ELF-1 (cell line): ENCODE results near the gene FRAS1.
"Not testable (repeated sequence)": the region's sequence is repeated elsewhere in the genome, so short reads cannot be mapped to it uniquely, and the experiment has no call there.

ENCODE experiments used
- DNase-seq: peaks from one replicate; pipeline ENCODE4 v3.0.0-alpha.2; 2016; ENCODE audit warnings: low read depth, low spot score

Gene FRAS1

DNA sequence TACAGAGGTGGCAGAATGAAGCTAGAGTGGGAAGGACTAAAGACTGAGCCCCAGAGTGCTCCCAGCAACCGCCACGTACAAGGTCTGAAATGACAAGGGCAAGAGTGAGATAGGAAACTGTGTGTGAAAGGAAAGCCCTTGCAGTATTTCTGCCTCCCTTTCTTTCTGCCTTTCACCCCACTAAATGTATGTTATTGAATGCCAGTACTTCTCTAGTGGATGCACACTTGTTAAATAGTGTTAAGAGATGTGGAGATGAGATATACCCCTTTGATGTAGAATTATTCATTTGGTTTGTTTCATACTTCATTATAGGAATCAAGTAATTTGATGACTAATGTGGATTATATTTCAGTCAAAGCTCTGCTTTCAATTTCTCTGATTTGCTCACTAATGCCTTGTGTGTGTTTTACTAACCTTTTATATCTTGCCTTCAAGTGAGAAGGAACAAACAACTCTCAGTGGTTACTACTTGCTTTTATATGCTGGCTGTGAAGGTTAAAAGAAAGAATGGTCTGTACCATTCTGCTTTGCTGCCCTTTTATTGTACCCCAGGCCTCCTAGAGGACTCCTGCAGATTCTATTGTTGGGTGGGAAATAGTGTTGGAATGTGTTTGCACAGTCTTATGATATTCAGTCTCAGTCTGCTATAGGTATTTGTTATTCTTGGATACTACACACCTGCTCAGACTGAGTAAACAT, 486.5 kb downstream of the FRAS1 start:
- no peak for DNase-seq

DNA sequence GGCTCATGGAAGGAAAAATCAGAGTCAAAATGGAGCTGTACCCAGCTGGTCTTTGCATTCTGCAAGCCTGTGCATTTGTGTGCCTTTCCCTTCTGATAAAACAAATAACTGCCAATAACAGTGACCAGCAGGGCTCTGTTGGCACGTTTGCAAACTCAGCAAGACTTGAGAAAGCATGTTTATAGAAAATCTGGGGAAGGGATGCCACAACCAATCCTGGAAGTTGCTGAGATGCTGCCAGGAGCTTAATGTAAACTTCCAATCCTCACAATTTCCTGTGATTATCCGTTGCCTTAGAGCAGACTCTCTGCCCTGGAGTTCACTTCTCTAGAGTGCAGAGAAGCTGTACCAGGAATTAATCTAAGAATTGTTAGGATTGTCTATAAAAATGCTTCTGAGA, 487.6 kb downstream of the FRAS1 start:
- DNase-seq: no peak

DNA sequence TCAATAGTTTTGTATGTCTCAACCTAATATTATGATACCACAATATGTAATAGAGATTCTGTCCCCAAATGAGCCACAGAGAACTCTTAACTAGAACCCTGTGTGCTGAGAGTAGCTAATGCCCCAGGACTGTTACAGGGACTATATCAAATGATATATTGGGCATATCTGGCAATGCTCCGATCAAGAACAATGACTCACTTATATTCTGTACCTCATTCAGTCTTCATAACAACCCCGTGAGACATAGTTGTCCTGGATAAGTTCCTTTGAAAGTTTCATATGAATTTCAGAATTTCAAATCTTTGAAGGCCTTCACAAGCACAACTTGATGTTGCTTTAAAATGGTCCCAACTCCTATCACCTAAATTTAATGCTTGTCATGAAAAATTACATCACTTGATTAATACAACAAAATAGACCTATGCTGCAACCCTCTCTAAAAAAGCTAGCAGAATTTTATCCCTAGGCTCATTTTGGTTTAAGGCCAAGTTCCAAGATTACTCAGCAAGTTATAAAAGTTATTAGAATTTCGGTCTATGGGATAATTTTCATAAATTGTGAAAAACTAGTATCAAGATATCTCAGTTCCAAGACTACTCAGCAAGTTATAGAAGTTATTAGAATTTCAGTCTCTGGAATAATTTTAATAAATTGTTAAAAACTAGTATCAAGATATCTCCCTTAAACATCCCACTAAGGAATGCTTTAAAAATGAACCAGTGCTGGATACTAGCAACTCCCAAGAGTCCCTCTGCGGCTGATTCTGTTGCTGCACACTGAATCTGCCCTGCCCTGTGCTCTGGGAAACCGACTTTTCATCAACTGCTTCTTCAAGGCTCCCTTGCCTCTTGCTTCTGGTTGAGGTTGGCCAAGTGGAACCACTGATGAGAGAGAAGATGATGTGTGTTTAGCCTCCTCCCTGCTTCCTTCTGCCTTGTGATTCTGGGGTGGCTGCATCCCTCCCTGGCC, 488.4 kb downstream of the FRAS1 start:
- DNase-seq: no peak

DNA sequence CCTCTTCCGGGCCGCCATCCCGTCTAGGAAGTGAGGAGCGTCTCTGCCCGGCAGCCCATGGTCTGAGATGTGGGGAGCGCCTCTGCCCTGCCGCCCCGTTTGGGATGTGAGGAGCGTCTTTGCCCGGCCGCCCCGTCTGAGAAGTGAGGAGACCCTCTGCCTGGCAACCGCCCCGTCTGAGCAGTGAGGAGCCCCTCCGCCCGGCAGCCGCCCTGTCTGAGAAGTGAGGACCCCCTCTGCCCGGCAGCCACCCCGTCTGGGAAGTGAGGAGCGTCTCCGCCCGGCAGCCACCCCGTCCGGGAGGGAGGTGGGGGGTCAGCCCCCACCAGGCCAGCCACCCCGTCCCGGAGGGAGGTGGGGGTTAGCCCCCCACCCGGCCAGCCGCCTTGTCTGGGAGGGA, 490.8 kb downstream of the FRAS1 start:
- DNase-seq: not testable (repeated sequence)

DNA sequence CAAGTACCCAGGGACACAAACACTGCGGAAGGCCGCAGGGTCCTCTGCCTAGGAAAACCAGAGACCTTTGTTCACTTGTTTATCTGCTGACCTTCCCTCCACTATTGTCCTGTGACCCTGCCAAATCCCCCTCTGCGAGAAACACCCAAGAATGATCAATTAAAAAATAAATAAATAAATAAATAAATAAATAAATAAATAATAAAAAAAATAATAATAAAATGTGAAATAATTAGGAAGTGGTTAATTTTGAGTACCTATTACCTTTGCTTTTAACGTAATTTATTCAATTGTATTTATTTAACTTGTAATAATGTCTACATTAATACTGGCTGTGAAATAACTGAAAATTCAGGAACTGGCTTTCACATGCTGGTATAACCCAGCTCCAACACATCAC, 491.8 kb downstream of the FRAS1 start:
- DNase-seq: not testable (repeated sequence)

DNA sequence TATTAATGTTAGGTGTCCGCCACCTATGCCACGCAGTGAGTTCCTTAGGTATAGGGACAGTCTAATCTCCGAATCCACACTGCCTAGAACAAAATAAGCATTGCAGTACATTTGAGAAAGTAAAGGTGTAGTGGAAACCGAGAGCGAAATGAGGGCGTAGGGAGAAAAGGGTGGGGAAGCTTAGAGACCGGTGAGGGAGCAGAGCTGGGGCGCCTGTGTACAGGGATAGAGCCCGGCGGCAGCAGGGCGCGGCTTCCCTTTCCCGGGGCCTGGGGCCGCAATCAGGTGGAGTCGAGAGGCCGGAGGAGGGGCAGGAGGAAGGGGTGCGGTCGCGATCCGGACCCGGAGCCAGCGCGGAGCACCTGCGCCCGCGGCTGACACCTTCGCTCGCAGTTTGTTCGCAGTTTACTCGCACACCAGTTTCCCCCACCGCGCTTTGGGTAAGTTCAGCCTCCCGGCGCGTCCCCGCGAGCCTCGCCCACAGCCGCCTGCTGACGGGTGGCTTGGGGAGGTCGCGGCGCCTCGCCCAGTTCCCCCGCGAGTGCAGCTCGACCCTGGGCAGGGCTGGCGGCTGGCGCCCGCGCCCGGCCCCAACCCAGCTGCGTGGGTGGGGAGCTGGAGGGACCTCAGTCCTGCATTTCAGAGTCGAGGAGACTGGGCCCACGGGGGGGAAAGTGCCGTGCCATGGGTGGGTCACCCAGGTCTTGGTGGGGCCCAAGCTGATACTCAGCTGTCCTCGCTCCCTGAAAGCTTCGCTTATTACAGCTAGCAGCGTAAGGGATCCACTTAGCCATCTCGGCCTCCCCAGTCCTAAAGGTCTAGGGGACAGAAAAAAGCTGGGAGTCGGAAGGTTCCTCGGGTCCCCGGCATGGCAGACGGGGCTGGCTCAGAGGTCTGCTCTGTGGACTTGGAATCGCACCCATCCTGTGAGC, 494.6 kb downstream of the FRAS1 start, which contains the start of gene ANXA3:
Gene ANXA3, plus strand, starts transcription at position 351 of the 932 bp plus-strand sequence. CDS start 2,704 bp downstream, outside the sequence.
- DNase-seq: peak; percentile 83

DNA sequence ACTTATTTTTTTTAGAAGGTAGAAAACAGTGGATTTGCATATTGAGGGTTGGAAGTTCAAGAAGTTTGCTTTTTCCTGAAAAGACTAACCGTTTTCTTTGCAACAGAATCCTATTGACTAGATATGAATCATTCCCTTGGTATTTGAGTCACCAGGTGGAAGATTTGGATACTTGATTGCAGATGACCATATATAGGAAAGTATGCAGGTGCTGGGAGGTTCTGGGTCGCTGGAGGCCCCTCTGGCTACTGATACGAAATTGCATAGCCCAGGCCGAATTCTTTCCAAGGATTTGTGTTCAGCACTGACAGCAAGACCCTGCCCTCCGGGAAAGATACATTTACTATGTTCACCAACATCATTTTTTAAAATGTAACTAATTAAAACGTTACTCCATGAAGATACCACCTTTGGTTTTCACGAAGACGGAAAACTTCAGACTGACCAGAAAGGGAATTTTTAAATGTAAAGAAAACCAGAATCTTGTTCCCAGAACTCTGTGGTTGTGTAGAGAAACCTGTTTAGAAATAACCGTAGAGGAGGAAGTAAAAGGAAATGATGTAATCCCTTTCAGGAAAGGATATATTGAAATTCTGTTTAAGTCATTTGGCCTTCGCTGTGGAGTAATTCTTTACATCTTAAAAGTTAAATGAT, 495.4 kb downstream of the FRAS1 start:
- peak; percentile 95 for DNase-seq

DNA sequence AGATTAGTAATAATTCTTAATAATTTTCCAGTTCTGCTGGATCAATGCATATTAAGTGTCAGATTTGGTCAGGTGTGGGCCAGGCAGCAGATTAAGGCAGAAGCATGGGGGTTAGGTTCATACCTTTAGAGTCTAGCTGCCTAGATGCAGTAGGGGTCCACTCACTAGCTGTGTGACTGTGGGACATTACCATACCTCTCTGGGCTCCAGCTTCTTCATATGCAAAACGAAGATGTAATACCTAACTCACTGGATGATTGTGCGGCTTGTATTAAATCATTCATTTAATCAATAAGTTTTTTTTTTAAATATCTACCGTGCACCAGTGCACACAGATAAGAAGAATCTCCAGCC, 495.9 kb downstream of the FRAS1 start:
- DNase-seq: no peak

DNA sequence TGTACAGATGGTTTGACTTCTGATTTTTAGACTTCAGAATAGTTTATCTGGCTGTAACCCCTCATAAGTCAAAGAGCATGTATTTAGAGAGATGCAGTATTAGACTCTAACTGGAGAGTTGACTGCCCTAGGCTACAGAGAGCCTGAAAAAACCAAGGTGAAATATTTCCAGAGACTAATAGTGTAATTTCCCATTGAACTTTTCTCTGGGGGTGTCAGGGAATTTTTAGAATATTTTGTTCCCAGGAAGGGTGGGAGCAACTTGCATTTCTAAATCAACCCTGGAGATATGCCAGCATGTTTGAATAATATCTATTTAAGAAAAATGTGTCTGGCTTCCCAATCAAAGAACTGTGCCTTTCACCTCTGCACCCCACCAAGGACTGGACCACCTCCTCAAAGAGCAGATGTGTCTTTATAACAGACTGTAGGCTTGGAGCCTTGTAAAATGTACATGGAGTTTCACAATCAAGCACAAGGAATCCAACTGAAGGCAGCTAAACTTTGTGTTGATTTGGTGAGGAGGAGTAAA, 496.5 kb downstream of the FRAS1 start:
- no peak for DNase-seq

DNA sequence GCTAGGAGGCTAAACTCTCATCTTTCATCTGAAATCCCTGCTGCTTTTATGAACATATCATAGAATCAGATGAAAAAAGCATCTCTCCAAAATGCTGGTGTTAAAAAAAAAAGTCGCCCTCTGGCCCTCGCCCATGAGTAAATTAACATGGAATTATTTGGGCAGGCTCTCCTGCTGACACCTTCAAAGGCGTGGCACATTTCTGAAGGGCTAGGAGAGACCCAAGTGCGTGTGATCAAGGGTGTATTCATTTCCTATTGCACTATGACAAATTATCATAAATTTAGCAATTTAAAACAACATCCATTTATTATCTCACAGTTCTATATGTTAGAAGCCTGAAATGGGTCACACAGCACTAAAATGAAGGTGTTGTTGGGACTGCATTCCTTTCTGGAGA, 499.5 kb downstream of the FRAS1 start:
- no peak for DNase-seq

DNA sequence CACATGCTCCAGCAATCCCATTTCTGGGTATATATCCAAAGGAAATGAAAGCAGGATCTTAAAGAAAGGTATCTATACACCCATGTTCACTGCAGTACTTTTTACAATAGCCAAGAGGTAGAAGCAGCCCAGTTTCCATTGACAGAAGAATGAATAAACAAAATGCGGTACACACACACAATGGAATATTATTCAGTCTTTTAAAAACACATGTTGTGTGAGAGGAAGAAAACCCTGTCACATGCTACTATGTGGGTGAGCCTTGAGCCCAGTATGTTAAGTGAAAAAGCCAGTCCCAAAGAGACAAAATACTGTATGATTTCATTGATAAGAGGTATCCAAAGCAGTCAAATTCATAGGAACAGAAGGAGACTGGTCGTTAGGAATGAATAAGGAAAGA, 500.7 kb downstream of the FRAS1 start:
- DNase-seq: no peak

DNA sequence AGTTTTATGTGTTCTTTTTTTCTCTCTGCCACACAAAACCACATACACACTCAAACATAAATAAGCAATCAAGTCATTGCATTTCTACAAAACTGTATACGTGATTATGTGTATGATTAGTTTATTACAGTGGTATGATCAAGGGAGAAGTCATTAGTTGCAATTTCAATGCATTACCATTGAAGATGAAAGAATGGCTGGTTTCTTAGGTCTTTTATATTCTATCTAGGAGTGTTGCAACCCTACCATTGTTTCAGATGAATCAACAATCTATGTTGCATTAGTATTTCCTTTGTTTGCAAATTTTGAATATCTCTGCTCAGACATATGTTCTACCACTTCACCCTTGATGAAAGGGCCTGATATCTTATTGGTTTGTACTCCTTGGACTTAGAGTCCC, 501.3 kb downstream of the FRAS1 start:
- DNase-seq: no peak

DNA sequence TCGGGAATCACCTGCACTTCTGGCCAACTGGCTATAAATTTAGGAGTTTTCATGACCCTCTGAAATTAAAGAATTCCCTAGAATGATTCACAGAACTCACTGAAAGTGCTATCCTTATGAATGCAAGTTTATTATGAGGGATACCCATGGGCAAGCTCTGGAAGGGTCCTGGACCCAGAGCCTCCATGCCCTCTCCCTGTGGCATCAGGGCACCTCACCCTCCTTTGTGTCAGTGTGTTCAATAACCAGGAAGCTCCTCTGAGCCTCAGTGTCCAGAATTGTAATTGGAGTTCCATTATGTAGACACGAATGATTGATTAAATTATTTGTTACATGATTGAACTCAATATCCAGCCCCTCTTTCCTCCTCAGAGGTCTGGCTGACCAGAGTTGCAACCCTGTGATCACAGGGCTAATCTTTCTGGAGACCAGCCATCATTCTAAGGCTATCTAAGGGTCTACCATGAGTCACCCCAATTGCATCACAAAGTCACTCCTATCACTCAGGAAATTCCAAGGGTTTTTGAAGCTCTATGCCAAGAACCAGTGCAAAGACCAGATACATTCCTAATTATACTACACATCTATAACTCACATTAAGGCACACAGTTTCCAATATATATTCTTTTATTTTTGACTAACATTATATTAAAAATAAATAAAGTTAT, 503.3 kb downstream of the FRAS1 start:
- peak; percentile 48 for DNase-seq

DNA sequence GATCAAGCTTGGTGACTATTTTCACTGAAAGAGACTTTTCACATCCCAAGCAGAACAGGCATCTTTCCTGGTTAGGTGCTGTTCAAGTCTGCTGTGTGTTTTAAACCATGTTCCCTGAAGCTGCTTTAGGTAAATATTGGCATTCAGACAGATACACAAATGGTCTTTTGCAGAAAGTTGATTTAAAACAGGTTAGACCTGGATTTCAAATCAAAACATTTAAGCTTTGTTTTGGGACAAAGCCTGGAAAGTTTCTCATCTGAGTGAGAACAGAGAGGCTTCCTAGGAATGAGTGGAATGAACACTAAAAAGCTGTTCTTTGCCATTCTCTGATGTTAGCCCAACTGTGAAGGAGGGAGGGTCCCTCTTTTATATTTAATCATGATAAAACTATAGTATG, 504.6 kb downstream of the FRAS1 start:
- DNase-seq: peak; percentile 42

DNA sequence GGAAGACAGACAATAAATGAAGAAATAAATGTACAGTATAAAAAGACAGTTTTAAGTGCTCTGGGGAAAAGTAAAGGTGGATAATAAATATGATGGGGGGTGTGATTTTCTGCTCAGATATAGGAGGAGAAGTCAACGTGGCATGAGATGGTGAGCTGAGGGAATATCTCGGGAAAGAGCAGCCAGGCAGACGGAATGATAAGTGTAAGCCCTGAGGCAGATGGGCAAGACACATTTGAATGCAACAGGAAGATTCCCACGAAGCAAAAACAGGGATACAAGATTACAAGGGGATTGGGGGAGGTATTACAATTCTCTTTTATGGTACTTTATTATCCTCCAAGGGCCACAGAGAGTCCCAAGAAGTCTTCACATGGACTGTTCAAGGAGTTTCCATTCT, 505.6 kb downstream of the FRAS1 start:
- no peak for DNase-seq

DNA sequence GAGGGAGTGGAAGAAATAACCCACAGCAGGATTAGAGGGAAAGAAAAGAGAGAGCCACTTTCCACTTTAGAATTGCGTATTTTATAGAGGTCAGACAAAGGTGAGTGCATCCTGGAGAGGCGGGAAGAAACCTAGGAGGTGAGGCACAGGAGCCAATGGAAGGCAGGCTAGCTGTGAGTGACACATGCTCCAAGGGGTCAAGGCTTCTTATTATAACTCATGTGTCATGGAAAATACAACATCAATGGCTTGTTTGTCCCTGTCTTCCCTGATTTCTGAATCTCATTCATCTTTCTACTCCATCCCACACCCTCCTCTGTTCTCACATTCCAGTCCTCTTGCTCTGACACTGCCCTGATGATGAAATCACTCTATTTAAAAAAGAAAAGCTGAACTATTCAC, 508.8 kb downstream of the FRAS1 start:
- DNase-seq: no peak

DNA sequence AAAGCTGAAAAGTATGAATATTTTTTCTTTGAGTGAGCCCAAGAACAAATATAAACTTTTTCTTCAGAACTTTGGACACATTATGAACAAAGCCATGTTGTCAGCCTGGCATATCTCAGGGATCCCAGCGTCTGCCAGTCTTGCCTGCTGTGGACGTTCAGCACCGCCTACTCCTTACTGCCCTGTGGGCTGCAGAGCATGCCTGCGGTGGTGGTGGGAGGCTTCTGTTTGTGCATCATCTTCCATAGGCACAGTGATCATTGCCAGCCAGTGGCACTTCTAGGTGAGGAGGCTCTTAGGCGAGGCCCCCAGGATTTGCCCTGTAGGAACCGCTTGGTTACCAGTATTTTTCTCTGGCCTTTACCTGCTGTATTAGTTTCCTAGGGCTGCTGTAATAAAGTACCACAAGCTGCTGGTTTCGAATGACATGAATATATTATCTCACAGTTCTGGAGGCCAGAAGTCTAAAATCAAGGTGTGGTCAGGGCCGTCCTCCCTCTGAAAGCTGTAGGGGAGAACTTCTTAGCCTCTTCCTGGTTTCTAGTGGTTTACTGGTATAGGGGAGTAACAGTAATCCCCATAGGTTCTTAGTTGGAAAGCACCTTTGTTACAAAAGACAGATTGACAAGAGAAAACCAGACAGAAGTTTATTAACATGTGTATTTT, 509.8 kb downstream of the FRAS1 start:
- DNase-seq: no peak

DNA sequence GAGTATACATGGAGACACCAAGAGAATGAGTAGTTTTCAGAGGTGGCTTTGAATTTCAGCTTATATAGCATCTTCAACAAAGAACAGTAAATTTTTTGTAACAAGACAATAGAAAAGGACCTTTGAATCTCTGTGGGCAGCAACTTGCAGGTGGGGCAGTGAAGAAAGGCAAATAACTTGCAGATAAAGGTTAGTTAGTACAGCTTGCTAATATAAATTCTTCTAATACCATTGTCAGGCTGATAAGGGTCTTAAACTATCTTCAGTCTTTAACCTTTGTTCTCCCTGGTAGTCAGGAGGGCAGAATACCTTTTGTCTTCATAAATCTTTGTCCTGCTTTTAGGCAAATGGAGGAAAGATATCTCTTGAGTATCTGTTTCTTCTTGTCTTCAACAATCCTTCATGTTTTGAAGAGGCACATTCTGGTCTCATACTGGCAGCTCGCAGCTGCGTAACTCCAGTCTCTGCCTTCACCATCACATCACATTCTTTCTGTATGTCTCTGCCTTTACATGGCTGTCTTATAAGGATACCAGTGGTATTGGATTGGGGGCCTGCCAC, 510.5 kb downstream of the FRAS1 start:
- no peak for DNase-seq

DNA sequence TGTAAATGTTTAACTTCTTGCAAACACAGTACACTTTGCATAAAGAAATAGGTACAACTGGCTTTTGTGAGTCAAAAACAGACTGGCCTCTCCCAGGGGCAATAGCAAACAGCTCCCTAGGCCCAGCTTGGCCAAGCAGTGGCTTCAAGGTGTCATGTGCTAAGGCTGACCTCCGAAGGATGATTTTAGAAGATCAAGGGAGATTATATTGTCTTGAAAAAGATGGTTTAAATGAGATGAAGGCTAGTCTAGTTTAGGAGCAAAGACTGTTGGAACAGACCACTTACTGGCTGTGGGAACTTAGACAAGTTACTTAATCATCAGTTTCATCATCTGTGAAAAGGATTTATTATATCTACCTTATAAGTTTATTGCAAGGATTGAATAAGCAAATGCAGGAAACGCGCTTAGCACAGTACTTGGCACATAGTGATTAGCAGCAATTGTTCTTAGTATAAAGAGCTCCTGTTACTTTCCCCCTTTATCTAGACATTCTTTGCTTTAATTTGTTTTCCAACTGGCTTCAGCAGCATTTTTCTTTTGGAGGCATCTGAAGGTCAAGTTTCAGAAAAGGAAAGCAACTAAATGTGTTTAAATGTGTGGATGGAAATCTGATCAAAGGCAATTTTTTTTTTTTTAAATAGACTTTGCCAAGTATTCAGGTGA, 511.6 kb downstream of the FRAS1 start:
- no peak for DNase-seq
